ENCODE data around the gene PPP1R17. TPM values are rescaled to one million over a fixed set of nuclear protein-coding genes. Genes with fewer than 3 reads are reported as not detected.
A peak's percentile ranks its signal among the peaks of the same experiment; 100 is the strongest.

PPP1R17 gene
- total RNA-seq (ENCODE audit: low replicate concordance): 0.09 TPM in 1 of 2 replicates, not detected in the other

GRCh38 chr7:31687024-31687748 lies at the start of gene PPP1R17:
PPP1R17 (plus strand) TSS chr7:31687215; CDS start chr7:31692442, 5,227 bp downstream.
- peaks cover 4% of the 10 kb centered on the region for H3K27me3 Mint-ChIP-seq (ENCODE audit: insufficient read depth, low read depth)

DNA sequence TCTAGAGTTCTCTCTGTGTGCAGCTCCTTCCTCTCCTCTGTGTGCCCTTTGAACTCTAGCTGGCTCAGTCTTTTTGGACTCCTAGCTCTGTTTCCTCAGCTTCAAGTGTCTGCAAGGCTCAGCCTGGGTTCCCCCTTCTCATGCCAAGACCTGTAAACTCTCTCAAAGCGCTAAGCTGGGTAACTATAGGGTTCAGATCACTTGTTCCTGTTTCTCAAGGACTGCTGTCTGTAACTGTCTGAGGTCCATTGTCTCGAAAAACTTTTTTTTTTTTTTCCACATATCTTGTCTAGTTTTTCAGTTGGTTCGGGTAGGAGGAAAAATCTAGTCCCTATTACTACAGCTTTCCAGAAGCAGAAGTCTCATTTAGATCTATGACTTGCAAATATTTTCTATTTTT lies 46.6 kb upstream of the PPP1R17 start:
- Mint-ChIP-seq H3K27ac (no peak overlapping the region), H3K36me3 (peaks cover 1% of the 10 kb centered on the region), H3K4me1 (peaks cover 3% of the 10 kb centered on the region), H3K4me3 (no peak overlapping the region), H3K9me3 (peaks cover 4% of the 10 kb centered on the region), H3K27me3 (ENCODE audit: insufficient read depth, low read depth) (no peaks in the 10 kb centered on the region)
- no peak overlapping the region for H3K4me2 ChIP-seq
- TF ChIP-seq EZH2phosphoT487 (IDR thresholded peaks at IDR 0.05): no peak
- no peak for TF ChIP-seq CTCF (IDR thresholded peaks at IDR 0.05)
- no peak for TF ChIP-seq EZH2 (IDR thresholded peaks at IDR 0.05)
- H3K27me3 ChIP-seq: no peaks in the 10 kb centered on the region
- H3K27ac ChIP-seq: no peak overlapping the region
- H4K20me1 ChIP-seq (ENCODE audit: low read depth): no peaks in the 10 kb centered on the region
- no peaks in the 10 kb centered on the region for H3K4me1 ChIP-seq
- DNase-seq (ENCODE audit: low spot score): no peak
- no peaks in the 10 kb centered on the region for H3K9me3 ChIP-seq (ENCODE audit: low read depth)
- no peak overlapping the region for H3K9ac ChIP-seq
- no peaks in the 10 kb centered on the region for H3K36me3 ChIP-seq
- no peak overlapping the region for H3K4me3 ChIP-seq
- no peaks in the 10 kb centered on the region for H3F3A ChIP-seq (ENCODE audit: low read depth)
- no peaks in the 10 kb centered on the region for H3K79me2 ChIP-seq (ENCODE audit: low read depth)
- no peak overlapping the region for H2AFZ ChIP-seq (replicated peaks)

More at GRCh38 chr7:31687024-31687748, at the start of gene PPP1R17:
- H3K9me3 ChIP-seq (ENCODE audit: low read depth): no peaks in the 10 kb centered on the region
- H3K4me1 ChIP-seq: peaks cover 18% of the 10 kb centered on the region
- H3K36me3 ChIP-seq: no peaks in the 10 kb centered on the region
- Mint-ChIP-seq H3K4me3 (peak within 1 kb of the TSS; percentile 31), H3K36me3 (no peaks in the 10 kb centered on the region), H3K4me1 (peaks cover 38% of the 10 kb centered on the region), H3K27ac (no peak within 1 kb of the TSS), H3K9me3 (no peaks in the 10 kb centered on the region)
- no peaks in the 10 kb centered on the region for H3K79me2 ChIP-seq (ENCODE audit: low read depth)
- no peak within 1 kb of the TSS for H3K9ac ChIP-seq
- no peak within 1 kb of the TSS for H3K27ac ChIP-seq
- H3K4me3 ChIP-seq: no peak within 1 kb of the TSS
- peaks cover 13% of the 10 kb centered on the region for H3K27me3 ChIP-seq
- H3F3A ChIP-seq (ENCODE audit: low read depth): no peaks in the 10 kb centered on the region
- H4K20me1 ChIP-seq (ENCODE audit: low read depth): no peaks in the 10 kb centered on the region
- TF ChIP-seq EZH2phosphoT487 (IDR thresholded peaks at IDR 0.05) (no peak), EZH2 (IDR thresholded peaks at IDR 0.05) (no peak), CTCF (IDR thresholded peaks at IDR 0.05) (no peak)
- peak; percentile 75 for DNase-seq (ENCODE audit: low spot score)
- H3K4me2 ChIP-seq: peak within 1 kb of the TSS; percentile 58
- H2AFZ ChIP-seq (replicated peaks): peak within 1 kb of the TSS; percentile 96

DNA sequence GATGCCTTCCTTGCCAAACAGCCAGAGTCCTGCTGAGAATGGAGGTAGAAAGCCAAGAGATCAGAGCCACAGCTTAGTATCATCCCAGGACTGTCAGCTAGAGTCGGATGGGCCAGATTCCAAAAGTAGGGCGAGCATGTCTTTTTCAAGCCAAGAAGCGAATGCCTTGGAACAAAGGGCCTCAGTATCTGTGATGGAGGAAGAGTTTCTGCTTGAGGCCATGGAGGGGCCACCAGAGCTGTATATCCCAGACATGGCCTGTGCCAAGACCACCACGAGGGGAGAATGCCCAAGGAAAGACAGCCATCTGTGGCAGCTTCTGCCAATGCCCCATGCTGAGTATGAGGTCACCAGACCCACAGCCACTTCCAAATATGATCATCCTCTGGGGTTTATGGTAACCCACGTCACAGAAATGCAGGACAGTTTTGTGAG lies 44.3 kb upstream of the PPP1R17 start:
- Mint-ChIP-seq H3K9me3 (peaks cover 4% of the 10 kb centered on the region), H3K27me3 (ENCODE audit: insufficient read depth, low read depth) (no peaks in the 10 kb centered on the region), H3K4me3 (no peak overlapping the region), H3K27ac (peak overlapping the region; percentile 15), H3K4me1 (peaks cover 14% of the 10 kb centered on the region), H3K36me3 (peaks cover 1% of the 10 kb centered on the region)
- Histone ChIP-seq H3K79me2 (ENCODE audit: low read depth) (no peaks in the 10 kb centered on the region), H3K4me3 (no peak overlapping the region), H3F3A (ENCODE audit: low read depth) (no peaks in the 10 kb centered on the region), H3K27me3 (no peaks in the 10 kb centered on the region), H2AFZ (replicated peaks) (no peak overlapping the region), H3K9ac (no peak overlapping the region), H3K4me1 (no peaks in the 10 kb centered on the region), H3K36me3 (no peaks in the 10 kb centered on the region), H3K4me2 (no peak overlapping the region), H3K27ac (no peak overlapping the region), H4K20me1 (ENCODE audit: low read depth) (no peaks in the 10 kb centered on the region), H3K9me3 (ENCODE audit: low read depth) (no peaks in the 10 kb centered on the region)
- DNase-seq (ENCODE audit: low spot score): no peak
- TF ChIP-seq CTCF (IDR thresholded peaks at IDR 0.05) (no peak), EZH2phosphoT487 (IDR thresholded peaks at IDR 0.05) (no peak), EZH2 (IDR thresholded peaks at IDR 0.05) (no peak)
